Neural progenitor cell (in vitro differentiated cells): Measurements from ENCODE around the gene CTNNBL1.

Experiments used
- EZH2 ChIP-seq: fragments of 200-600 bp; sonication (generic); IDR thresholded peaks from 2 replicates; pipeline ENCODE4 v1.6.1; 2017; ENCODE audit warnings: antibody characterized with exemption, mild to moderate bottlenecking, moderate library complexity
- TF ChIP-seq, protein P1 (sequence below): fragments of 200-600 bp; sonication (generic); IDR thresholded peaks from 2 replicates; pipeline ENCODE4 v1.5.1; 2017; ENCODE audit warnings: antibody characterized with exemption, mild to moderate bottlenecking

DNA sequence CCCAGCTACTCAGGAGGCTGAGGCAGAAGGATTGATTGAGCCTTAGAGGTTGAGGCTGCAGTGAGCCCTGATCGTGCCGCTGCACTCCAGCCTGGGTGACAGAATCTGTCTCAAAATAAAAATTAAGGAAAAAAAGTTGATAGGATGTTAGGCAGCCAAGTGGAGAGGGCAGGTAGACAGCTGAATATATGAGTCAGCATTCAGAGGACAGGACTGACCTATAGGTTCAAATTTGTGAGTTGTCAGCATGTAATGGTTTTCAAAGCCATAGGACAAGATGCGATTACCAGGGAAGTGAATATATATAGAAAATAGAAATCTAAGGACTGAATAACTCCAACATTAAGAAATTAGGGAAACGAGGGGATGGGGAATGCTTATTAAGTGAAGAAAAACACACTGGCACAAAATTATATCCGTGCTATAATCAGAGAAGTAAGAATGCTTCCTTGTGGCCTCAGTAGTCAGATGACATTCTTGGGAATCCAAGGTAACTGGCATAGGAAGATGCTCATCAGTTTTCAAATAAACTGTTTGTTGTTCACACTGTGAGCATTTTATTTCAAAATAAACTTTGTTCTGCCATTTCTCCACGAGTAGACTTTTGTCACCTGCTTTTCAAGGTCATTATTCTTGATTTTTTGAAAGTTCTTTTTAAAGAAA, 145.1 kb downstream of the CTNNBL1 start:
- TF ChIP-seq, protein P1, sequence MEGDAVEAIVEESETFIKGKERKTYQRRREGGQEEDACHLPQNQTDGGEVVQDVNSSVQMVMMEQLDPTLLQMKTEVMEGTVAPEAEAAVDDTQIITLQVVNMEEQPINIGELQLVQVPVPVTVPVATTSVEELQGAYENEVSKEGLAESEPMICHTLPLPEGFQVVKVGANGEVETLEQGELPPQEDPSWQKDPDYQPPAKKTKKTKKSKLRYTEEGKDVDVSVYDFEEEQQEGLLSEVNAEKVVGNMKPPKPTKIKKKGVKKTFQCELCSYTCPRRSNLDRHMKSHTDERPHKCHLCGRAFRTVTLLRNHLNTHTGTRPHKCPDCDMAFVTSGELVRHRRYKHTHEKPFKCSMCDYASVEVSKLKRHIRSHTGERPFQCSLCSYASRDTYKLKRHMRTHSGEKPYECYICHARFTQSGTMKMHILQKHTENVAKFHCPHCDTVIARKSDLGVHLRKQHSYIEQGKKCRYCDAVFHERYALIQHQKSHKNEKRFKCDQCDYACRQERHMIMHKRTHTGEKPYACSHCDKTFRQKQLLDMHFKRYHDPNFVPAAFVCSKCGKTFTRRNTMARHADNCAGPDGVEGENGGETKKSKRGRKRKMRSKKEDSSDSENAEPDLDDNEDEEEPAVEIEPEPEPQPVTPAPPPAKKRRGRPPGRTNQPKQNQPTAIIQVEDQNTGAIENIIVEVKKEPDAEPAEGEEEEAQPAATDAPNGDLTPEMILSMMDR, result no peak
- TF ChIP-seq EZH2, result no peak
